ENCODE data around the gene S100A4.

- TF ChIP-seq CTCF (IDR thresholded peaks at IDR 0.05; ENCODE audit: poor library complexity, severe bottlenecking): no peak
- no peak for TF ChIP-seq EZH2 (IDR thresholded peaks at IDR 0.05; ENCODE audit: borderline replicate concordance, insufficient read depth, low read length, poor library complexity, severe bottlenecking)
- no peak for TF ChIP-seq TAF1 (IDR thresholded peaks at IDR 0.05; ENCODE audit: low read depth)
- no peak for TF ChIP-seq RAD21 (conservative IDR thresholded peaks at IDR 0.05)
Measured at GRCh38 chr1:153543736-153544135, 1.9 kb downstream of the S100A4 start.
